ENCODE measurements around the gene ANXA4. TPM values are rescaled to one million over a fixed set of nuclear protein-coding genes. Genes with fewer than 3 reads are reported as not detected.

ANXA4 gene
- total and polyA plus RNA-seq, 2 of the 13 experiments (the other 11 are each of a cell fraction or from before 2014, with no cell fraction given) = 155 to 168 TPM

- H3K4me3 ChIP-seq (replicated peaks in 1 of 3; ENCODE audit: insufficient read depth in 1 of 3, low read depth in 2 of 3, low read length in 3 of 3) = peak overlapping the region; percentile 77 to 83 (median 79)
- WGBS (ENCODE audit: low lambda C conversion rate) = 12% methylated on average over 10 of the region's 10 CpGs
- H3K36me3 ChIP-seq (replicated peaks in 1 of 2; ENCODE audit: control insufficient read depth in 1 of 2, insufficient read depth in 2 of 2, low read length in 2 of 2) = no peaks in the 10 kb centered on the region
- H3K27ac ChIP-seq (ENCODE audit: extremely low read length, insufficient read depth, low read length) = peak overlapping the region; percentile 94
- intact Hi-C loops (cut with micrococcal nuclease; ENCODE audit: unreplicated experiment) (loop anchor here (2.0 kb wide), 1 partner anchor 48 kb away; no protein-coding TSS in a partner anchor), in situ Hi-C loops (cut with HindIII; ENCODE audit: extremely low pct_ligation_motif_present, low pct_unique_long_range_greater_than_20kb) (no loop called here)
- no peaks in the 10 kb centered on the region for H4K20me1 ChIP-seq (ENCODE audit: insufficient read depth, low read length)
- no peak for FAIRE-seq
- H3K4me2 ChIP-seq (ENCODE audit: low read depth, low read length) = peak overlapping the region; percentile 98
- H3K79me2 ChIP-seq (ENCODE audit: insufficient read depth, low read length) = peaks cover 31% of the 10 kb centered on the region
- ATAC-seq = no peak
- peak overlapping the region; percentile 85 for H3K9ac ChIP-seq (ENCODE audit: insufficient read depth, low read depth, low read length)
- BruUV-seq (replicated peaks) = no TSS peak
- H3K27me3 ChIP-seq (ENCODE audit: control insufficient read depth in 1 of 2, insufficient read depth in 2 of 2, low read length in 2 of 2) = no peaks in the 10 kb centered on the region; a peak in 1 of 5 replicates
- ChIA-PET CTCF (ENCODE audit: low intra/inter-chr PET ratio, low total read pairs) (no interaction called here), POLR2A (interaction anchor here (0.9 to 5.7 kb wide), 16 partner anchors 9 to 553 kb away, joined by 3 to 142 read pairs (median 10); partner anchors contain the start of genes AAK1, C2orf42, GMCL1 and MXD1)
- H2AFZ ChIP-seq (ENCODE audit: low read length) = peak overlapping the region; percentile 96
- H3K9me3 ChIP-seq (ENCODE audit: low read length) = no peaks in the 10 kb centered on the region
- peak; percentile 72 for DNase-seq (ENCODE audit: low spot score)
- peaks cover 51% of the 10 kb centered on the region for H3K4me1 ChIP-seq (ENCODE audit: insufficient read depth, low read length)
- TF ChIP-seq ZNF878 (CRISPR knock-in tag; IDR thresholded peaks at IDR 0.05) (0 out of 2 replicates have a peak, but pooled peaks have one; percentile 15), MAF1 (CRISPR knock-in tag; IDR thresholded peaks at IDR 0.05; ENCODE audit: borderline replicate concordance) (no peak), MYC (CRISPR knock-in tag; IDR thresholded peaks at IDR 0.05; ENCODE audit: borderline replicate concordance) (no peak), ZNF362 (CRISPR knock-in tag; IDR thresholded peaks at IDR 0.05; ENCODE audit: borderline replicate concordance) (peak; percentile 85), ZNF136 (CRISPR knock-in tag; IDR thresholded peaks at IDR 0.05; ENCODE audit: low read depth) (no peak), HDAC2 (CRISPR knock-in tag; IDR thresholded peaks at IDR 0.05) (0 out of 2 replicates have a peak, but pooled peaks have one; percentile 1), CEBPG (CRISPR knock-in tag; IDR thresholded peaks at IDR 0.05) (peak; percentile 79), JUN (CRISPR knock-in tag; IDR thresholded peaks at IDR 0.05) (0 out of 2 replicates have a peak, but pooled peaks have one; percentile 24), IKZF5 (CRISPR knock-in tag; IDR thresholded peaks at IDR 0.05) (peak; percentile 20; the same call in 1 of the 2 replicates), CEBPB (IDR thresholded peaks at IDR 0.05; ENCODE audit: borderline replicate concordance, low read depth, low read length) (peak; percentile 58; the same call in 1 of the 2 replicates), NR3C1 (CRISPR knock-in tag; IDR thresholded peaks at IDR 0.05) (no peak), ZFYVE20 (CRISPR knock-in tag; IDR thresholded peaks at IDR 0.05; ENCODE audit: borderline replicate concordance, low read depth) (no peak), ZNF543 (CRISPR knock-in tag; IDR thresholded peaks at IDR 0.05) (0 out of 2 replicates have a peak, but pooled peaks have one; percentile 11), GLI4 (CRISPR knock-in tag; IDR thresholded peaks at IDR 0.05; ENCODE audit: borderline replicate concordance) (no peak), ATF5 (CRISPR knock-in tag; IDR thresholded peaks at IDR 0.05; ENCODE audit: low read depth) (no peak), ZNF224 (CRISPR knock-in tag; IDR thresholded peaks at IDR 0.05) (0 out of 2 replicates have a peak, but pooled peaks have one; percentile 12), CHD4 (IDR thresholded peaks at IDR 0.05; ENCODE audit: borderline replicate concordance, low read length) (no peak), ZNF816 (CRISPR knock-in tag; IDR thresholded peaks at IDR 0.05; ENCODE audit: borderline replicate concordance) (0 out of 2 replicates have a peak, but pooled peaks have one; percentile 26), PCBP2 (optimal IDR thresholded peaks at IDR 0.05; ENCODE audit: low read depth, low read length, poor library complexity, severe bottlenecking) (no peak), PITX1 (CRISPR knock-in tag; IDR thresholded peaks at IDR 0.05) (0 out of 2 replicates have a peak, but pooled peaks have one; percentile 4), ZNF354B (CRISPR knock-in tag; IDR thresholded peaks at IDR 0.05) (no peak)
Measured at GRCh38 chr2:69740502-69740951, 1.4 kb upstream of the ANXA4 start.

Measured in HepG2 (cell line).